Measurements from ENCODE around the gene TRAK1.

Gene TRAK1

GRCh38 chr3:42275217-42275616, 184.1 kb downstream of the TRAK1 start:
- no peak overlapping the region for H3K4me3 ChIP-seq (ENCODE audit: low read depth, low read length)
- no peak for TF ChIP-seq CTCF (IDR thresholded peaks at IDR 0.05; ENCODE audit: low read depth, low read length)

Data from WI38 (cell line).